ENCODE data around the gene WDR4.

DNA sequence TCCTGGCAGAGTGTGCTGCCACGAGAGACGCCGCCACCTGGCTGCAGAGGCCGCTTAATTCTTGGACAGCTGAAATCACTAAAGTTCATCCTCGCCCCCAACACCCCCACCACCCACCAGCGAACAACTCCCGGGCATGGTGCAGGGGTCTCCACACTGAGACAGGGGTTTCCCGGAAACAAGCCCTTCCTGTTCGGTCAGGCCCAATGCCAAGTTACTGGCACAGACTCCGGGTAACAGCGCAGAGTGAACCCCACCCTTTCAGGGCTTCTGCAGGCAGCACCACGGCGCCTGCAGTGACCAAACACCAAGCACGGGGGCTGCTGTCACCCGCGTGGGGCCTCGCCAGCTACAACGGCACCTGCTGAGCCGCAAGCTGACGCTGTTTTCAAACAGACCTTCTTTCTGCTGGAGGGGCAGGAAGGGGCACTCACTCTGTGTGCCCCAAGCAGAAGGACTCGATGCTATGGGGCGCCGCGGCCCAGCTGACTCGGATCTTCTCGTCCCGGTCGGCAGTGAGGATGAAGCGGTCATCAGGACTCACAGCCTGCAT, 17.4 kb downstream of the WDR4 start:
- TF ChIP-seq POLR2A (IDR thresholded peaks at IDR 0.05) = no peak
- TF ChIP-seq, protein P1, sequence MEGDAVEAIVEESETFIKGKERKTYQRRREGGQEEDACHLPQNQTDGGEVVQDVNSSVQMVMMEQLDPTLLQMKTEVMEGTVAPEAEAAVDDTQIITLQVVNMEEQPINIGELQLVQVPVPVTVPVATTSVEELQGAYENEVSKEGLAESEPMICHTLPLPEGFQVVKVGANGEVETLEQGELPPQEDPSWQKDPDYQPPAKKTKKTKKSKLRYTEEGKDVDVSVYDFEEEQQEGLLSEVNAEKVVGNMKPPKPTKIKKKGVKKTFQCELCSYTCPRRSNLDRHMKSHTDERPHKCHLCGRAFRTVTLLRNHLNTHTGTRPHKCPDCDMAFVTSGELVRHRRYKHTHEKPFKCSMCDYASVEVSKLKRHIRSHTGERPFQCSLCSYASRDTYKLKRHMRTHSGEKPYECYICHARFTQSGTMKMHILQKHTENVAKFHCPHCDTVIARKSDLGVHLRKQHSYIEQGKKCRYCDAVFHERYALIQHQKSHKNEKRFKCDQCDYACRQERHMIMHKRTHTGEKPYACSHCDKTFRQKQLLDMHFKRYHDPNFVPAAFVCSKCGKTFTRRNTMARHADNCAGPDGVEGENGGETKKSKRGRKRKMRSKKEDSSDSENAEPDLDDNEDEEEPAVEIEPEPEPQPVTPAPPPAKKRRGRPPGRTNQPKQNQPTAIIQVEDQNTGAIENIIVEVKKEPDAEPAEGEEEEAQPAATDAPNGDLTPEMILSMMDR (IDR thresholded peaks at IDR 0.05) = no peak
